HEK293T (cell line): Measurements from ENCODE around the gene FHAD1.
"Not testable (repeated sequence)": the region's sequence is repeated elsewhere in the genome, so short reads cannot be mapped to it uniquely, and the experiment has no call there.

ENCODE experiments used
- CTCF ChIA-PET: fragments of 350-600 bp; formaldehyde crosslinking; extraction: SDS; loops from one replicate; lab custom pipeline; 2021; ENCODE audit warnings: antibody characterized with exemption, inconsistent platforms; lab: Yijun Ruan, JAX
- POLR2A ChIA-PET: fragments of 350-600 bp; formaldehyde crosslinking; extraction: SDS; loops from one replicate; lab custom pipeline; 2020; ENCODE audit warnings: antibody characterized with exemption, inconsistent platforms; lab: Yijun Ruan, JAX
- DNase-seq: peaks from one replicate; pipeline ENCODE4 v3.0.0; 2012; ENCODE audit warnings: mixed read lengths; ENCODE audit errors: extremely low spot score
- ARNT ChIP-seq: fragments of 450-650 bp; IDR thresholded peaks from 2 replicates; pipeline ENCODE4 v1.6.1; 2017; ENCODE audit warnings: mild to moderate bottlenecking
- BHLHE40 ChIP-seq: fragments of 450-650 bp; IDR thresholded peaks from 2 replicates; pipeline ENCODE4 v1.6.1; 2016; ENCODE audit warnings: mild to moderate bottlenecking, moderate library complexity, borderline replicate concordance
- CTBP1 ChIP-seq: fragments of 450-650 bp; IDR thresholded peaks from 2 replicates; pipeline ENCODE4 v1.6.1; 2016; ENCODE audit warnings: borderline replicate concordance
- ELF4 ChIP-seq: fragments of 450-650 bp; IDR thresholded peaks from 2 replicates; pipeline ENCODE4 v1.6.1; 2017; ENCODE audit warnings: antibody characterized with exemption
- FOXA1 ChIP-seq: fragments of 450-650 bp; IDR thresholded peaks from 2 replicates; pipeline ENCODE4 v1.6.1; 2016; ENCODE audit warnings: mild to moderate bottlenecking
- FOXK2 ChIP-seq: fragments of 450-650 bp; IDR thresholded peaks from 2 replicates; pipeline ENCODE4 v1.6.1; 2016; ENCODE audit warnings: mild to moderate bottlenecking
- FOXM1 ChIP-seq: fragments of 450-650 bp; IDR thresholded peaks from 2 replicates; pipeline ENCODE4 v1.6.1; 2017; ENCODE audit warnings: mild to moderate bottlenecking, borderline replicate concordance
- HDGF ChIP-seq: fragments of 450-650 bp; IDR thresholded peaks from 2 replicates; pipeline ENCODE4 v1.6.1; 2017; ENCODE audit warnings: antibody characterized with exemption, borderline replicate concordance
- L3MBTL2 ChIP-seq: fragments of 450-650 bp; conservative IDR thresholded peaks from 2 replicates; pipeline ENCODE4 v1.6.1; 2016; ENCODE audit warnings: mild to moderate bottlenecking
- LEF1 ChIP-seq: fragments of 450-650 bp; IDR thresholded peaks from 2 replicates; pipeline ENCODE4 v1.6.1; 2017; ENCODE audit warnings: mild to moderate bottlenecking, borderline replicate concordance
- NFRKB ChIP-seq: fragments of 450-650 bp; IDR thresholded peaks from 2 replicates; pipeline ENCODE4 v1.6.1; 2016; ENCODE audit warnings: mild to moderate bottlenecking, moderate library complexity
- SP1 ChIP-seq: fragments of 450-650 bp; IDR thresholded peaks from 2 replicates; pipeline ENCODE4 v1.6.1; 2017
- SUZ12 ChIP-seq: fragments of 450-650 bp; IDR thresholded peaks from 2 replicates; pipeline ENCODE4 v1.6.1; 2016; ENCODE audit warnings: mild to moderate bottlenecking
- TARDBP ChIP-seq: fragments of 450-650 bp; IDR thresholded peaks from 2 replicates; pipeline ENCODE4 v1.6.1; 2016
- ZNF384 ChIP-seq: fragments of 450-650 bp; IDR thresholded peaks from 2 replicates; pipeline ENCODE4 v1.6.1; 2016
- TF ChIP-seq, protein P1 (sequence below): fragments of 450-650 bp; IDR thresholded peaks from 2 replicates; pipeline ENCODE4 v1.6.1; 2016

Gene FHAD1

GRCh38 chr1:15305468-15305770 lies 58.4 kb downstream of the FHAD1 start:
- TF ChIP-seq NFRKB (no peak), FOXM1 (no peak), ARNT (no peak), LEF1 (no peak), FOXA1 (no peak), SUZ12 (no peak), SP1 (no peak), L3MBTL2 (no peak), TARDBP (no peak), ZNF384 (no peak), BHLHE40 (no peak)
- TF ChIP-seq, protein P1, sequence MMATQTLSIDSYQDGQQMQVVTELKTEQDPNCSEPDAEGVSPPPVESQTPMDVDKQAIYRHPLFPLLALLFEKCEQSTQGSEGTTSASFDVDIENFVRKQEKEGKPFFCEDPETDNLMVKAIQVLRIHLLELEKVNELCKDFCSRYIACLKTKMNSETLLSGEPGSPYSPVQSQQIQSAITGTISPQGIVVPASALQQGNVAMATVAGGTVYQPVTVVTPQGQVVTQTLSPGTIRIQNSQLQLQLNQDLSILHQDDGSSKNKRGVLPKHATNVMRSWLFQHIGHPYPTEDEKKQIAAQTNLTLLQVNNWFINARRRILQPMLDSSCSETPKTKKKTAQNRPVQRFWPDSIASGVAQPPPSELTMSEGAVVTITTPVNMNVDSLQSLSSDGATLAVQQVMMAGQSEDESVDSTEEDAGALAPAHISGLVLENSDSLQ = no peak
- DNase-seq = no peak
- POLR2A ChIA-PET = no interaction called here
- CTCF ChIA-PET = interaction anchor here (0.6 to 2.0 kb wide), 6 partner anchors 11 to 177 kb away, joined by 3 to 6 read pairs (median 4); partner anchors contain the start of gene TMEM51

- DNase-seq, POLR2A ChIA-PET, CTCF ChIA-PET: not testable (repeated sequence)
Measured at GRCh38 chr1:15306352-15306751, 59.3 kb downstream of the FHAD1 start.

- DNase-seq = no peak
- POLR2A ChIA-PET = no interaction called here
Measured at GRCh38 chr1:15308135-15308534, 61.1 kb downstream of the FHAD1 start.

GRCh38 chr1:15308621-15309027 lies 61.6 kb downstream of the FHAD1 start:
- TF ChIP-seq NFRKB (no peak), TARDBP (no peak), FOXK2 (no peak), ELF4 (no peak), FOXM1 (no peak), BHLHE40 (no peak), ZNF384 (no peak), L3MBTL2 (no peak)
- CTCF ChIA-PET = no interaction called here
- POLR2A ChIA-PET = no interaction called here
- DNase-seq = no peak

More at GRCh38 chr1:15308135-15308534, 61.1 kb downstream of the FHAD1 start:
- CTCF ChIA-PET = no interaction called here
- TF ChIP-seq NFRKB (no peak), ZNF384 (no peak), L3MBTL2 (no peak)

- ChIA-PET POLR2A (no interaction called here), CTCF (interaction anchor here (0.7 to 0.9 kb wide), 2 partner anchors 14 to 133 kb away, joined by 3 read pairs; no protein-coding TSS in a partner anchor)
- no peak for DNase-seq
- TF ChIP-seq FOXK2 = no peak
- TF ChIP-seq L3MBTL2 = no peak
- no peak for TF ChIP-seq FOXM1
- TF ChIP-seq TARDBP = no peak
- TF ChIP-seq ELF4 = no peak
- no peak for TF ChIP-seq ZNF384
- TF ChIP-seq SUZ12 = no peak
- TF ChIP-seq LEF1 = no peak
- no peak for TF ChIP-seq HDGF
- no peak for TF ChIP-seq BHLHE40
- no peak for TF ChIP-seq NFRKB
- no peak for TF ChIP-seq CTBP1
- TF ChIP-seq ARNT = no peak
Measured at GRCh38 chr1:15309687-15310086, 62.7 kb downstream of the FHAD1 start.

DNA sequence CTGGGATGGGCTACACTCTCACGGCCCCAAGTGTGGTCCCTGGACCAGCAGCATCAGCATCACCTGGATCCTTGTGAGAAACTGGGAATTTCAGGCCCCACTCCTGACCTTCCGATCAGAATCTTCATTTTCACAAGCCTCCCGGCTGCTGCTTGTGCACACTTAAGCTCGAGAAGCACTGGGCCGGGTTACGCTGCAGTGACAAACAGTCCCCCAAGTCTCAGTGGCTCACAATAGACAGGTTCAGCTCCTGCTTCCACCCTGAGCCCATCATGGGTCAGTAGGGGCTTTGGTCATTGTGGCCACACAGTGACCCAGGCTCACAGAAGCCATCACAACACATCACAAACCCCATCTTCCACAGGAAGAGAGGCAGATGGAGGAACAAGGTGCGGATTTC lies 63.5 kb downstream of the FHAD1 start:
- no peak for TF ChIP-seq L3MBTL2
- TF ChIP-seq, protein P1 = no peak
- TF ChIP-seq ARNT = no peak
- no peak for TF ChIP-seq LEF1
- no peak for TF ChIP-seq ZNF384
- TF ChIP-seq HDGF = no peak
- TF ChIP-seq BHLHE40 = no peak
- TF ChIP-seq CTBP1 = no peak
- TF ChIP-seq ELF4 = no peak
- TF ChIP-seq FOXM1 = no peak
- no peak for TF ChIP-seq NFRKB
- no peak for TF ChIP-seq TARDBP
- TF ChIP-seq SP1 = no peak
- no peak for TF ChIP-seq FOXK2
- no peak for TF ChIP-seq FOXA1
- no peak for TF ChIP-seq SUZ12
- ChIA-PET CTCF (no interaction called here), POLR2A (no interaction called here)
- no peak for DNase-seq

GRCh38 chr1:15311122-15311822 lies 64.2 kb downstream of the FHAD1 start:
- ChIA-PET POLR2A (no interaction called here), CTCF (interaction anchor here (0.5 kb wide), 1 partner anchor 61 kb away, joined by 3 read pairs; no protein-coding TSS in a partner anchor)
- no peak for TF ChIP-seq LEF1
- no peak for TF ChIP-seq ELF4
- TF ChIP-seq FOXA1 = no peak
- TF ChIP-seq HDGF = no peak
- no peak for TF ChIP-seq FOXK2
- TF ChIP-seq, protein P1 = no peak
- TF ChIP-seq BHLHE40 = no peak
- no peak for TF ChIP-seq SP1
- no peak for TF ChIP-seq FOXM1
- TF ChIP-seq NFRKB = no peak
- TF ChIP-seq L3MBTL2 = no peak
- TF ChIP-seq SUZ12 = no peak
- TF ChIP-seq ARNT = no peak
- TF ChIP-seq CTBP1 = no peak
- no peak for TF ChIP-seq ZNF384
- TF ChIP-seq TARDBP = no peak
- no peak for DNase-seq
